Caco-2 (cell line): ENCODE measurements around the gene PDE10A. TPM values are rescaled to one million over a fixed set of nuclear protein-coding genes. Genes with fewer than 3 reads are reported as not detected.

Experiments used
- BruUV-seq: library from RNA; stranded (reverse); fragments of 400-500 nt; replicated peaks from 2 replicates; lab custom pipeline; 2021; lab: Mats Ljungman, UMichigan
- CTCF ChIA-PET: fragments of 300-600 bp; sonication (Branson Sonifier 250); formaldehyde crosslinking; loops from one replicate; lab custom pipeline; 2022; ENCODE audit warnings: antibody characterized with exemption; lab: Charles Lee
- POLR2A ChIA-PET: fragments of 300-600 bp; sonication (Branson Sonifier 250); formaldehyde crosslinking; loops from one replicate; lab custom pipeline; 2022; ENCODE audit warnings: antibody characterized with exemption; lab: Charles Lee
- DNase-seq, 2 experiments: peaks; one replicate each; pipeline versions ENCODE4 v3.0.0 to v3.0.0-alpha.2; 2020 to 2022
- H3K27me3 ChIP-seq: replicated peaks from 2 replicates; pipeline ENCODE4 v1.6.0; 2011; ENCODE audit warnings: low read length; ENCODE audit not compliant: control insufficient read depth, insufficient read depth
- H3K36me3 ChIP-seq: 2 replicates; pipeline ENCODE4 v1.5.1; 2011; ENCODE audit warnings: low read length; ENCODE audit not compliant: control insufficient read depth, insufficient read depth
- H3K4me1 ChIP-seq: fragments of 250-450 bp; sonication (Bioruptor Pico); 2 replicates; pipeline ENCODE4 v1.5.1; 2020; ENCODE audit warnings: mild to moderate bottlenecking
- H3K4me3 ChIP-seq: 2 replicates; pipeline ENCODE4 v1.5.1; 2011; ENCODE audit warnings: low read depth, mild to moderate bottlenecking, control low read depth, low read length
- H3K9me3 ChIP-seq: fragments of 250-450 bp; sonication (Bioruptor Pico); 2 replicates; pipeline ENCODE4 v1.5.1; 2020; ENCODE audit warnings: mild to moderate bottlenecking, moderate library complexity
- H3K27ac Mint-ChIP-seq: one replicate; pipeline ENCODE4 v1.8.0; 2022; ENCODE audit warnings: mixed read lengths; ENCODE audit not compliant: unreplicated experiment
- H3K27me3 Mint-ChIP-seq: one replicate; pipeline ENCODE4 v1.8.0; 2022; ENCODE audit warnings: mixed read lengths; ENCODE audit not compliant: insufficient read depth, unreplicated experiment
- H3K36me3 Mint-ChIP-seq: one replicate; pipeline ENCODE4 v1.8.0; 2022; ENCODE audit warnings: mild to moderate bottlenecking, mixed read lengths; ENCODE audit not compliant: insufficient read depth, unreplicated experiment
- H3K4me1 Mint-ChIP-seq: one replicate; pipeline ENCODE4 v1.8.0; 2022; ENCODE audit warnings: low read depth, mixed read lengths; ENCODE audit not compliant: unreplicated experiment
- H3K4me3 Mint-ChIP-seq: one replicate; pipeline ENCODE4 v1.8.0; 2022; ENCODE audit warnings: mild to moderate bottlenecking, moderate library complexity, mixed read lengths; ENCODE audit not compliant: unreplicated experiment
- H3K9me3 Mint-ChIP-seq: one replicate; pipeline ENCODE4 v1.8.0; 2022; ENCODE audit warnings: mixed read lengths; ENCODE audit not compliant: unreplicated experiment
- intact Hi-C: fragments of 100-400 bp; cut with micrococcal nuclease; formaldehyde crosslinking; loops from one replicate; pipeline ENCODE4 v1.10.0; 2022; ENCODE audit not compliant: unreplicated experiment
- total RNA-seq: library from RNA; stranded (reverse); gene quantifications from 2 replicates; pipeline ENCODE4 v1.2.3, GENCODE V29; 2022
- TF ChIP-seq, protein P1 (sequence below), 2 experiments: fragments of 200-600 bp in 1 of 2; IDR thresholded peaks; 1 replicate in 1 of 2; 2 replicates in 1 of 2; pipeline versions ENCODE4 v1.5.1 to v1.8.0; 2011 to 2022; ENCODE audit warnings: antibody characterized with exemption in 1 of 2, control low read depth in 1 of 2, inconsistent platforms in 1 of 2, low read depth in 1 of 2, low read length in 1 of 2, mild to moderate bottlenecking in 1 of 2, moderate library complexity in 1 of 2; ENCODE audit not compliant: insufficient read depth in 1 of 2, severe bottlenecking in 1 of 2, unreplicated experiment in 1 of 2

The PDE10A gene
- total RNA-seq, 1 experiment from 2014 or later, result 3.4 TPM

DNA sequence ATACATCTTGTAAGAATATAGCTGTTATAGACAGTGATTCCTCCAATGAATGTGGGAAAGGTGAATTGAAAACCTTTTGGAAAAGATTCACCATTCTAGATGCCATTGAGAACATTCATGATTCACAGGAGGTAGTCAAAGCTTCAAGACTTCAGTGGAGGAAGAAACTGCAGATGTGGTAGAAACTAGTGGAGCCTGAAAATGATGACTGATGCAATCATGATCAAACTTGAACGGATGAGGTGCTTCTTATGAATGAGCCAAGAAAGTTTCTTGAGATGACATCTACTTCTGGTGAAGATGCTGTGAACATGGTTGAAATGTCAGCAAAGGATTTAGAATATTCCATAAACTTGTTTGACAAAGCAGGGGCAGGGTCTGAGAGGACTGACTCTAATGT, 286.9 kb downstream of the PDE10A start:
- ChIA-PET CTCF (no interaction called here), POLR2A (no interaction called here)
- no peak overlapping the region for H3K27ac Mint-ChIP-seq
- H3K4me3 Mint-ChIP-seq, result no peak overlapping the region
- no peaks in the 10 kb centered on the region for H3K9me3 Mint-ChIP-seq
- no peak for DNase-seq
- intact Hi-C loops, result no loop called here
- H3K4me1 Mint-ChIP-seq, result no peaks in the 10 kb centered on the region
- no TSS peak for BruUV-seq
- no peaks in the 10 kb centered on the region for H3K36me3 ChIP-seq
- H3K27me3 Mint-ChIP-seq, result no peaks in the 10 kb centered on the region
- no peaks in the 10 kb centered on the region for H3K9me3 ChIP-seq
- H3K36me3 Mint-ChIP-seq, result no peaks in the 10 kb centered on the region
- no peaks in the 10 kb centered on the region for H3K27me3 ChIP-seq
- no peaks in the 10 kb centered on the region for H3K4me1 ChIP-seq
- H3K4me3 ChIP-seq, result no peak overlapping the region
- TF ChIP-seq, protein P1, sequence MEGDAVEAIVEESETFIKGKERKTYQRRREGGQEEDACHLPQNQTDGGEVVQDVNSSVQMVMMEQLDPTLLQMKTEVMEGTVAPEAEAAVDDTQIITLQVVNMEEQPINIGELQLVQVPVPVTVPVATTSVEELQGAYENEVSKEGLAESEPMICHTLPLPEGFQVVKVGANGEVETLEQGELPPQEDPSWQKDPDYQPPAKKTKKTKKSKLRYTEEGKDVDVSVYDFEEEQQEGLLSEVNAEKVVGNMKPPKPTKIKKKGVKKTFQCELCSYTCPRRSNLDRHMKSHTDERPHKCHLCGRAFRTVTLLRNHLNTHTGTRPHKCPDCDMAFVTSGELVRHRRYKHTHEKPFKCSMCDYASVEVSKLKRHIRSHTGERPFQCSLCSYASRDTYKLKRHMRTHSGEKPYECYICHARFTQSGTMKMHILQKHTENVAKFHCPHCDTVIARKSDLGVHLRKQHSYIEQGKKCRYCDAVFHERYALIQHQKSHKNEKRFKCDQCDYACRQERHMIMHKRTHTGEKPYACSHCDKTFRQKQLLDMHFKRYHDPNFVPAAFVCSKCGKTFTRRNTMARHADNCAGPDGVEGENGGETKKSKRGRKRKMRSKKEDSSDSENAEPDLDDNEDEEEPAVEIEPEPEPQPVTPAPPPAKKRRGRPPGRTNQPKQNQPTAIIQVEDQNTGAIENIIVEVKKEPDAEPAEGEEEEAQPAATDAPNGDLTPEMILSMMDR (IDR thresholded peaks at IDR 0.05; ENCODE audit: insufficient read depth in 1 of 2, low read depth in 1 of 2, low read length in 1 of 2, severe bottlenecking in 1 of 2, unreplicated experiment in 1 of 2), result no peak

DNA sequence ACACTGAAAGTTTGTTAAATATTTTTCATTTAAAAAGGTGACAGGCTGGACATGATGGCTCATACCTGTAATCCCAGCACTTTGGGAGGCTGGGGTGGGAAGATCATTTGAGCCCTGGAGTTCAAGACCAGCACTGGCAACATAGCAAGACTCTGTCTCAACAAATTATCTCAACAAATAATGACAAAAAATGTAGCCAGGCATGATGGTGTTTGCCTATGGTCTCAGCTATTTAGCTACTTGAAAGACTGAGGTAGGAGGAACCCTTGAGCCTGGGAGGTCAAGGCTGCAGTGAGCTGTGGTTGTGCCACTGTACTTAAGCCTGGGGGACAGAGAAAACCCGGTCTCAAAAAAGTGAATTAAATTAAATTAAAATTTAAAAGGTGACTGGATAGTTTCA, 297.7 kb downstream of the PDE10A start:
- CTCF ChIA-PET, result no interaction called here
- Mint-ChIP-seq H3K27me3 (no peaks in the 10 kb centered on the region), H3K4me3 (no peak overlapping the region), H3K9me3 (peaks cover 17% of the 10 kb centered on the region), H3K27ac (no peak overlapping the region), H3K4me1 (no peaks in the 10 kb centered on the region), H3K36me3 (no peaks in the 10 kb centered on the region)
- no TSS peak for BruUV-seq
- Histone ChIP-seq H3K9me3 (0 out of 2 replicates have a peak, but pooled peaks cover 2% of the 10 kb centered on the region), H3K27me3 (no peaks in the 10 kb centered on the region), H3K4me3 (no peak overlapping the region), H3K36me3 (no peaks in the 10 kb centered on the region), H3K4me1 (no peaks in the 10 kb centered on the region)
- intact Hi-C loops, result no loop called here
- TF ChIP-seq, protein P1 (IDR thresholded peaks at IDR 0.05; ENCODE audit: insufficient read depth in 1 of 2, low read depth in 1 of 2, low read length in 1 of 2, severe bottlenecking in 1 of 2, unreplicated experiment in 1 of 2), result no peak
- POLR2A ChIA-PET, result no interaction called here
- no peak for DNase-seq

DNA sequence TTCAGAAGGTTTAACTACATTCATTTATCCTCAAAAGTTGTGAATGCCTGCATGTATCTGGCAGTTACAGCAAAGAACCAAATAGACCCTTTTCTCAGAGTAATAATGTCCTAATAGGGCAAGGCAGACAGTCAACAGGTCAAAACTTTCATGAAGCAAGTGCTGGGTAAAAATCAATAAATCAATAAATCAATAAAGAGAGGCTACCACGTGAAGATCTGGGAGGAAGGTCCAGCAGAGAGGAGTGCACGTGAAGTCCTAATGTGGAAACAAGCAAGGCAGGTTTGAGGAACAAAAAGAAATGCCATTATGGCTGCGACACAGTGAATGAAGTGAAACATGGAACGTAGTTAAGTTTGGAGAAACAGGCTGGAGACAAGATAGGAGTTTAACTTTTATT, 317.3 kb downstream of the PDE10A start:
- no peak for DNase-seq
- Mint-ChIP-seq H3K4me1 (no peaks in the 10 kb centered on the region), H3K36me3 (no peaks in the 10 kb centered on the region), H3K9me3 (peaks cover 11% of the 10 kb centered on the region), H3K27ac (no peak overlapping the region), H3K27me3 (no peaks in the 10 kb centered on the region), H3K4me3 (no peak overlapping the region)
- no TSS peak for BruUV-seq
- POLR2A ChIA-PET, result no interaction called here
- TF ChIP-seq, protein P1 (IDR thresholded peaks at IDR 0.05; ENCODE audit: insufficient read depth in 1 of 2, low read depth in 1 of 2, low read length in 1 of 2, severe bottlenecking in 1 of 2, unreplicated experiment in 1 of 2), result no peak
- H3K36me3 ChIP-seq, result no peaks in the 10 kb centered on the region
- no peak overlapping the region for H3K4me3 ChIP-seq
- H3K27me3 ChIP-seq, result no peaks in the 10 kb centered on the region
- peaks cover 6% of the 10 kb centered on the region; the same call in 1 of the 2 replicates for H3K9me3 ChIP-seq
- H3K4me1 ChIP-seq, result no peaks in the 10 kb centered on the region
- intact Hi-C loops, result no loop called here
- CTCF ChIA-PET, result no interaction called here
